HuH-7 (cell line): Measurements from ENCODE around the gene KIF6.

Experiments used
- DNase-seq: peaks from one replicate; pipeline ENCODE4 v3.0.0; 2011; ENCODE audit warnings: low spot score

The KIF6 gene

GRCh38 chr6:39665861-39666260 is 59.3 kb downstream of the KIF6 start:
- DNase-seq: no peak

- no peak for DNase-seq
These were observed 61.0 kb downstream of the KIF6 start for GRCh38 chr6:39664173-39664572.

GRCh38 chr6:39657355-39658135 is 67.7 kb downstream of the KIF6 start:
- DNase-seq: no peak

GRCh38 chr6:39654121-39654520 is 71.1 kb downstream of the KIF6 start:
- no peak for DNase-seq

GRCh38 chr6:39653612-39654011 is 71.6 kb downstream of the KIF6 start:
- no peak for DNase-seq

- no peak for DNase-seq
These were observed 75.2 kb downstream of the KIF6 start for GRCh38 chr6:39649996-39650395.

- no peak for DNase-seq
These were observed 78.3 kb downstream of the KIF6 start for GRCh38 chr6:39646751-39647420.

GRCh38 chr6:39642270-39642669 is 82.9 kb downstream of the KIF6 start:
- DNase-seq: no peak

GRCh38 chr6:39638126-39638822 is 86.9 kb downstream of the KIF6 start:
- no peak for DNase-seq

GRCh38 chr6:39634646-39635341 is 90.4 kb downstream of the KIF6 start:
- DNase-seq: no peak

GRCh38 chr6:39625209-39625608 is 100.0 kb downstream of the KIF6 start:
- DNase-seq: no peak

GRCh38 chr6:39623750-39624149 is 101.5 kb downstream of the KIF6 start:
- no peak for DNase-seq

GRCh38 chr6:39617520-39617919 is 107.7 kb downstream of the KIF6 start:
- DNase-seq: no peak

GRCh38 chr6:39617026-39617425 is 108.2 kb downstream of the KIF6 start:
- DNase-seq: no peak

GRCh38 chr6:39615622-39616021 is 109.6 kb downstream of the KIF6 start:
- DNase-seq: no peak

- DNase-seq: no peak
These were observed 110.7 kb downstream of the KIF6 start for GRCh38 chr6:39614393-39614950.

- DNase-seq: no peak
These were observed 115.0 kb downstream of the KIF6 start for GRCh38 chr6:39610221-39610620.

- DNase-seq: no peak
These were observed 116.4 kb downstream of the KIF6 start for GRCh38 chr6:39608652-39609345.

- DNase-seq: no peak
These were observed 122.3 kb downstream of the KIF6 start for GRCh38 chr6:39602601-39603519.

GRCh38 chr6:39599973-39600372 is 125.2 kb downstream of the KIF6 start:
- DNase-seq: no peak
